GM19463 (cell line): ENCODE data around the gene NFIX.

ENCODE experiments used
- ATAC-seq: cut with Tn5 transposase; IDR thresholded peaks from one replicate; pipeline ENCODE4 v1.9.1; 2021; ENCODE audit warnings: mild to moderate bottlenecking, moderate library complexity; ENCODE audit not compliant: unreplicated experiment

Gene NFIX

DNA sequence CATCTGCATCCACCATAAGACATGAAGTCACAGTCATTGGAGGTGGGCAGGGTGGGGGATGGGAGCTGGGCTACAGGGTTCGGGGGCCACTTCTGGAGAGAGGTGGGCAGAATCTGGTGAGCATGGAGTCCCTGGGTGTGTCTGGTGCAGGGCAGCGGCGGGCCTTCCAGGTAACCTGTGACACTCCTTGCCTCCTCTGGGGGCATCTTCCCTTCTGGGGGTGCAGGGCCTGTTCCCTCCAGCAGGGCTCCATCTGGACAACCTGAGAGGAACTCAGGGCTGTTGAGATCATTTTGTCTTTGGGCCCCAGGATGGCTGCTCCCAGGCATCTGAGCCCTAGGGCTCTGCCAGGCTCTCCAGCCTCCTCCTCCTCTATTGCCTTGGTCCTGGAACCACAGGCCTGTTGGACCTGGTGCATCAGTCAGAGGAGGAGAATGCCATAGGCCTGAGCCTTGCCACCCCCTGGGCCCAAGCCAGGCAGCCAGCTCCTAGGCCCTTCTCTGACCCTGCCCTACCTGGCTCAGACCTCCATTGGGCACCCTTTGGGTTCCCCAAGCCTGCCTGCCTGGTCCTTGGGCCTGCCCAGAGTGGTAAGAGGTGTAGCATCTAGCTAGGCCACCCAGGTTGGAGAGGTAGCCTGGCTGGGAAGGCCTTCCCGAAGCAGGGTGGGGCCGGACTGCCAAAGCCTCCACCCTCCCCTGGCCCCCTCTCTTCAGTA lies 94.0 kb downstream of the NFIX start:
- ATAC-seq = no peak

GRCh38 chr19:13089857-13090507 lies 94.7 kb downstream of the NFIX start:
- ATAC-seq = no peak

- ATAC-seq = no peak
These were observed 95.4 kb downstream of the NFIX start for GRCh38 chr19:13090511-13091231.

- no peak for ATAC-seq
These were observed 96.3 kb downstream of the NFIX start for GRCh38 chr19:13091400-13092157.

DNA sequence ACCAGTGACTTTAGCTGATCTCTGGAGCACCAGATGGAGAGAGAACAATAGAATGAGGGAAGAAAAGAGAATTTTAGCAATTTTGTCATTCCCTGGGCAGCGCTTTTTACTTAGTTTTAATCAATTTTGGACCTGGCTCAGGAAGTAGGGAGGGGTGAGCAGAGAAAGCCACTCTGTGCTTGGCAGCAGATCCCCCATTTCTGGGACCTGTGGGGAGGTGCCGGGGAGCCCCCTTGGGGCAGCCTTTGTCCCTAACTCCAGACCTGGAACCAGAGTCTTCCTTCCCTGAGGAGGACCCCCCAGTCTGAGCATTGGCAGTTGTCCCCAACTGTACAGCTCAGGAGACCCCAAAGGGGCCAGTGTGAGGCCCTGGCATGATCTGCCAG lies 96.9 kb downstream of the NFIX start:
- no peak for ATAC-seq

GRCh38 chr19:13092606-13093235 lies 97.4 kb downstream of the NFIX start:
- ATAC-seq = no peak

GRCh38 chr19:13093407-13094105 lies 98.3 kb downstream of the NFIX start:
- no peak for ATAC-seq

DNA sequence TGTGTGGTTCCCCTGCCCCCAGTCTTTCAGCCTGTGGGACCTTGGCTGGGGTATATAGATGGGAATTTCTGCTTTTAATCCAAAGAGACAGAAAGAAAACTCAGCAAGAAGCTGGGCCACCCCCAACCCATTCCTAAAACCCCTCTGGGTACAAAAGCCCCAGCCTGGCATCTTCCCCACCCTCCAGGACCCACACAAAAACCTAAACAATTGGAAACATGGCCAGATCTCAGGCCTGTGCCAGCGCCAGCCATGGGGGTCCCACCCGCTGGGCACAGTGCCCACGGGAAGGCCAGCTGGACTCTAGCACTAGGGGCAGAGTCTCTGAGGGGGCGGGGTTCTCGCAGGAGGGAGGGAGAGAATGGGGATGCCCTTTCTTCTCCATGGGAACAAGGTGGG lies 98.8 kb downstream of the NFIX start:
- ATAC-seq = no peak

DNA sequence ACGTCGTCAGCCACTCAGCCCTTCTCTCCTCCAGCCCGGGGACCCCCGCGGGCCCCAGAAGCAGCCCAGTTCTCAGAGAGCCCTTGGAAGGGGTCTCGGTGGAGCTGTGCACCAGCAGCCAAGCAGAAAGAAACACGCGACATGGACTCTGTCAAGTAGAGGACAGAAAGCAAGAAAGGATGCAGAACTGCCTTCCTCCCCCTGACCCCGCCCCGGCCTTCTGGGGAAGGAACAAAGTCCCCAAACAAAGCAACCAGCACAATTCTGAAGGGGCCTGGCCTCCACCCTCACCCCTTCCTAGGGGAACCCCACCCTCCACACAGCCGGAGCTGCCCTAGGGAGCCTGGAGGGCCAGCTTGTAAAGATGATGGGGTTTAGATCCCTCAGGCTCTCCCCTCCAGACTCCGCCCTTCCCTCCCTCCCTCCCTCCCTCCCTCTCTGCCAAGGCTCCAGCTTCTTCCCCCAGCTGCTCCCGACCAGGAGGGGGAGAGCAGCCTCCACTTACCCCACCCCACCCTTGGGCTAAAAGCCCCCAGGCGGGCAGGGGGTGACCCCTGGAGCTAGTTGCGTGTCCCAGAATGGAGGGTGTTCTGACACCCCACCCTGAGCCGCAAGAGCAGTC lies 99.6 kb downstream of the NFIX start:
- no peak for ATAC-seq

DNA sequence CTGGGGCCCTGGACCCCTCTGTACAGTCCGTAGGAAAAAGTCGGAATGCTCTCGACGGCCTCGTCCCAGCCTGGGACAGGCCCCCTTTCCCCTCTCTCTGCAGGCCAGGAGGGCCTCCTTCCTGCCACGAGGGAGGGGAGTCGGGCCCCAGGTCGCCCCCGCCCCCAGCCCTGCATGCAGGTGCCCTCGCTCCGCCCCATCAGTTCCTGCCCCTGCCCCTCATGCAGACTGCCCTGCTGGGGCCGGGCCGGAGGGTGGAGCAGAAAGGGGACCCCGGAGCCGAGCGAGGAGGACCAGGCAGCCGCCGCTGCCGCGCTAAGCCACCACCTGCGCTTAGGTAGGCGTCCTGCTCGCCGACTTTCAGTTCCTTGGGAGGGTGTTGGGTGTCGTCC lies 100.1 kb downstream of the NFIX start:
- no peak for ATAC-seq

GRCh38 chr19:13095934-13096927 lies 101.0 kb downstream of the NFIX start:
- no peak for ATAC-seq

GRCh38 chr19:13097033-13097462 lies 101.8 kb downstream of the NFIX start:
- no peak for ATAC-seq

- ATAC-seq = no peak
These were observed 102.4 kb downstream of the NFIX start for GRCh38 chr19:13097463-13098258.

GRCh38 chr19:13098277-13099072 lies 103.2 kb downstream of the NFIX start:
- ATAC-seq = no peak

DNA sequence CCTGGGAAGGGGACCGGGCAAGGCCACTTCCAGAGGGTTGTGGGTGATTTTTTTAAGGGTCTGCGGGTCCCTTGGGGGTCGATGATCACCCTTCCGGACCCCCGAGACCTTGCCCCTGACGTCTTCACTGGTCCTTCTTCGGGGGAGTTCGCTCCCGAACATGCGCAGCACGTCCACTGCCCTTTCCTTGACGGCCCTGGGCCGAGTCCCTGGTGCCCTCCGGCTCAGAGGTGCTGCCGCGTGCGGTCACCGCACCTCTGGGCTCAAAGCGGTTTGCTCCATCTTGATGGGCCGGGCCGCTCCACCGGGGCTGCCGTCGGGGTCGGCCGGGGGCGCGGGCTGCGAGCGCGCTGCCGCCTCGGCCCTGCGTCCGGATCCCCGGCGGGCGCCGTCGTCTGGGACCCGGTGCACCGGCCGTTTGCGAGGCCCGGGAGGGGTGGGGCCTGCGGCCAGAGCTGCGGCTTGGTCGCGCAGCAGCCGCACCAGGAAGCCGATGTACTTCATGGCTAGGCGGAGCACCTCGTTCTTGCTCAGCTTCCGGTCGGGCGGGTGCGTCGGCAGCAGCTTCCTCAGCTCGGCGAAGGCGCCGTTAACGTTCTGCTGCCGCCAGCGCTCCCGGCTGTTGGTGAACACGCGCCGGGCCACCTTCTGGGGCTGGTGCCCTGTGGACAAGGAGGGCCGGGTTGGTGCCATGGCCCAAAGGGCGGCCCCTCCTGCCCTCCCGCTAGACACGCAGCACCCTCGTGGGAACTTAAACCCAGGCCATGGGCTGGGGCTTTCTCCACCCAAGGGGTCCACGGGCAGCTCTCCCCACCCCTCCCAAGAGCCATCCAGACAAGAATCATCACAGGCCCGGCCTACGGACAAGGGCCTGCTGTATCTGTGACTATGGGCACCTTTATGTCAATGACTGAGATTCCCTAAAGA lies 104.1 kb downstream of the NFIX start:
- no peak for ATAC-seq

DNA sequence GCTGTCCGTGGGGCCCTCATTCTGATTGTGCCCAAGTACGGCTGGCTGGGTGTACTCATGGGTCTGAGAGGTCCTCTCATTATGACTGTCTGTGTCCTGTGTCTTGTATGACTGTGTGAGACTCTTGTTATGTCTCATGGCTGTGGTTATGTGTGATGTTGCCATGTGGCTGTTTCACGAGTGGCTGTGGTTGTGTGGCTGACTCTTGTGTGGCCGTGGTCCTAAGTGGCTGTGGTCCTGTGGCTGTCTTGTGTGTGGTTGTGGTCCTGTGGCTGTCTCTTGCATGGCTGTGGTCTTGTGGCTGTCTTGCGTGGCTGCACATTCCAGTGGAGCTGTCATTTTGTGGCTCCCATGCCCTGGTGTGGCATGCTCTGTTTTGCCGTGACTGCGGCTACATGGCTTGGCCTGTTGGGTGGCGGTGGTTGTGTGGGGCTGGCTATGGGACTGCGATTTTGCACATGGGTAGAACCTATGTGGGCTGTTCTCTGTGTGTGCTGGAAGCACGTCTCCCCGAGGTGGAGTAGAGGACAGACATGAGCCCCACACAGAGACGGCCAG lies 104.8 kb downstream of the NFIX start:
- no peak for ATAC-seq
